T-cell (primary cell): ENCODE results near the gene LGR5. TPM values are rescaled to one million over a fixed set of nuclear protein-coding genes. Genes with fewer than 3 reads are reported as not detected.
"Not testable (repeated sequence)": the region's sequence is repeated elsewhere in the genome, so short reads cannot be mapped to it uniquely, and the experiment has no call there.

Experiments
- ATAC-seq, 4 experiments: fragments of 200-7000 bp in 3 of 4; fragments of 150-1000 bp in 1 of 4; cut with Tn5 transposase; replicated peaks in 1 of 4; 1 replicate in 3 of 4; 2 replicates in 1 of 4; pipeline ENCODE4 v1.10.0; 2021; ENCODE audit warnings: moderate library complexity in 3 of 4, mild to moderate bottlenecking in 2 of 4, moderate number of reproducible peaks in 1 of 4
- CTCF ChIA-PET, 2 donors: fragments of 300-600 bp; sonication (Branson Sonifier 250); formaldehyde crosslinking; loops; one replicate each; lab custom pipeline; 2022; ENCODE audit warnings: antibody characterized with exemption in 2 of 2; lab: Charles Lee
- POLR2A ChIA-PET, 2 donors: fragments of 300-600 bp; sonication (Branson Sonifier 250); formaldehyde crosslinking; loops; one replicate each; lab custom pipeline; 2022; ENCODE audit warnings: antibody characterized with exemption in 2 of 2; lab: Charles Lee
- DNase-seq, 35 experiments: peaks; one replicate each; pipeline versions ENCODE4 v3.0.0 to v3.0.0-alpha.2; 2013 to 2023
- H3K27ac ChIP-seq: one replicate; pipeline ENCODE4 v1.5.1; 2013; ENCODE audit warnings: low read length
- H3K27me3 ChIP-seq, 2 experiments: replicated peaks in 1 of 2; 1 replicate in 1 of 2; 2 replicates in 1 of 2; pipeline versions ENCODE4 v1.6.1 to v1.7.0; 2013; ENCODE audit warnings: low read length in 1 of 2, mixed read lengths in 1 of 2; ENCODE audit not compliant: control insufficient read depth in 2 of 2, insufficient read depth in 2 of 2; ENCODE audit errors: extremely low read depth in 1 of 2
- H3K36me3 ChIP-seq, 2 donors: 1 replicate in 1 of 2; 2 replicates in 1 of 2; pipeline versions ENCODE4 v1.6.1 to v1.7.0; 2013; ENCODE audit warnings: low read length in 1 of 2; ENCODE audit not compliant: control insufficient read depth in 2 of 2, insufficient read depth in 1 of 2; ENCODE audit errors: extremely low read depth in 1 of 2
- H3K4me1 ChIP-seq, 2 experiments: 1 replicate in 1 of 2; 2 replicates in 1 of 2; pipeline versions ENCODE4 v1.6.1 to v1.7.0; 2013; ENCODE audit warnings: low read length in 2 of 2, mixed read lengths in 1 of 2; ENCODE audit not compliant: insufficient read depth in 2 of 2, control insufficient read depth in 1 of 2; ENCODE audit errors: extremely low read depth in 1 of 2
- H3K4me3 ChIP-seq, 2 donors: 1 replicate in 1 of 2; 2 replicates in 1 of 2; pipeline versions ENCODE4 v1.5.1 to v1.7.0; 2013; ENCODE audit warnings: mild to moderate bottlenecking in 2 of 2, low read length in 1 of 2, moderate library complexity in 1 of 2; ENCODE audit not compliant: control insufficient read depth in 1 of 2; ENCODE audit errors: extremely low read depth in 1 of 2
- H3K9me3 ChIP-seq: 2 replicates; pipeline ENCODE4 v1.7.0; 2013
- H3K27ac Mint-ChIP-seq, 2 donors: one replicate each; pipeline ENCODE4 v1.8.0; 2020 to 2021; ENCODE audit warnings: mild to moderate bottlenecking in 2 of 2, mixed read lengths in 2 of 2
- H3K27me3 Mint-ChIP-seq, 2 donors: one replicate each; pipeline ENCODE4 v1.8.0; 2021 to 2022; ENCODE audit warnings: mixed read lengths in 2 of 2
- H3K36me3 Mint-ChIP-seq: one replicate; pipeline ENCODE4 v1.8.0; 2021; ENCODE audit warnings: mixed read lengths
- H3K4me1 Mint-ChIP-seq, 3 donors: one replicate each; pipeline ENCODE4 v1.8.0; 2020 to 2022; ENCODE audit warnings: mixed read lengths in 3 of 3, mild to moderate bottlenecking in 1 of 3
- H3K4me3 Mint-ChIP-seq, 3 donors: one replicate each; pipeline ENCODE4 v1.8.0; 2020 to 2022; ENCODE audit warnings: mild to moderate bottlenecking in 3 of 3, mixed read lengths in 3 of 3, moderate library complexity in 3 of 3
- H3K9me3 Mint-ChIP-seq, 3 donors: one replicate each; pipeline ENCODE4 v1.8.0; 2020 to 2022; ENCODE audit warnings: mixed read lengths in 3 of 3
- WGBS: methylation state at CpG from one replicate; pipeline ENCODE4 v1.1.5; 2013; ENCODE audit warnings: missing lambda C conversion rate; ENCODE audit not compliant: insufficient coverage; 5-methylcytosine and 5-hydroxymethylcytosine counted together
- total RNA-seq, 35 experiments: library from RNA in 6 of 35; stranded (reverse) in 6 of 35; fragments of 120-200 nt in 1 of 35; gene quantifications; one replicate each; pipeline versions ENCODE4 v1.2.1 to v1.2.4 and lab custom pipeline; 2013 to 2026

The LGR5 gene
- total RNA-seq, 5 donors from 2014 or later (not counting 1 experiment from before 2014, with no cell fraction given) = 0.25 TPM; not detected in 4

- Mint-ChIP-seq H3K27me3 (peaks cover 13 to 14% of the 10 kb centered on the region in 2 donors), H3K4me1 (no peaks in the 10 kb centered on the region), H3K27ac (no peak overlapping the region), H3K36me3 (no peaks in the 10 kb centered on the region), H3K4me3 (no peak overlapping the region), H3K9me3 (no peaks in the 10 kb centered on the region)
- Histone ChIP-seq H3K27me3 (no peaks in the 10 kb centered on the region), H3K4me1 (no peaks in the 10 kb centered on the region), H3K36me3 (no peaks in the 10 kb centered on the region), H3K4me3 (no peak overlapping the region), H3K9me3 (no peaks in the 10 kb centered on the region), H3K27ac (no peak overlapping the region)
- DNase-seq = no peak
- ChIA-PET CTCF (no interaction called here), POLR2A (no interaction called here)
- WGBS = 80% methylated on average over 1 of the region's 3 CpGs
- no peak for ATAC-seq
Measured at GRCh38 chr12:71476513-71476912, 36.9 kb downstream of the LGR5 start.

DNA sequence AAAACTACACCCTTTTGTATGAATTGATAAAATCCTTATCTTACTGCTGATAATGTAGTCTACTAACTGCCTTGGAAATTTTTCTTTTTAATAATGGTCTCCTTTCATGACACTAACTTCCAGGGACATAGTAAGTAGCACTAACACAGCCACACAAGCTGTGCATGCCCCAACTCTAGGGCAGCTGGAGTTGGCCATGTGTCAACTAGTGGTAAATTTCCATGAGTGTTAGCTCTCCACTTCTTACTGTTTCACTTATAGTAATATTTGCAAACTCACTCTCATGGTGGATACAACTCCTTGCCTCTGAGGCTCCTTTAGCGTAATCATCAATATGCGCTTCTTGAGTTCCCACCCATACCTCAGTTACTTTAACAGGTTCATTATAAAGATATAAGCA is 38.0 kb downstream of the LGR5 start:
- ATAC-seq = no peak
- no peaks in the 10 kb centered on the region for H3K27me3 ChIP-seq
- POLR2A ChIA-PET = no interaction called here
- DNase-seq = no peak
- no peaks in the 10 kb centered on the region for H3K9me3 Mint-ChIP-seq
- H3K27ac ChIP-seq = no peak overlapping the region
- CTCF ChIA-PET = no interaction called here
- H3K36me3 Mint-ChIP-seq = no peaks in the 10 kb centered on the region
- H3K4me1 Mint-ChIP-seq = no peaks in the 10 kb centered on the region
- H3K4me3 ChIP-seq = no peak overlapping the region
- H3K27me3 Mint-ChIP-seq = peaks cover 13 to 14% of the 10 kb centered on the region in 2 donors
- H3K4me1 ChIP-seq = no peaks in the 10 kb centered on the region
- no peaks in the 10 kb centered on the region for H3K9me3 ChIP-seq
- H3K4me3 Mint-ChIP-seq = no peak overlapping the region
- H3K36me3 ChIP-seq = no peaks in the 10 kb centered on the region
- no peak overlapping the region for H3K27ac Mint-ChIP-seq
- no CpG with 5 or more reads among the region's 2 CpGs for WGBS

DNA sequence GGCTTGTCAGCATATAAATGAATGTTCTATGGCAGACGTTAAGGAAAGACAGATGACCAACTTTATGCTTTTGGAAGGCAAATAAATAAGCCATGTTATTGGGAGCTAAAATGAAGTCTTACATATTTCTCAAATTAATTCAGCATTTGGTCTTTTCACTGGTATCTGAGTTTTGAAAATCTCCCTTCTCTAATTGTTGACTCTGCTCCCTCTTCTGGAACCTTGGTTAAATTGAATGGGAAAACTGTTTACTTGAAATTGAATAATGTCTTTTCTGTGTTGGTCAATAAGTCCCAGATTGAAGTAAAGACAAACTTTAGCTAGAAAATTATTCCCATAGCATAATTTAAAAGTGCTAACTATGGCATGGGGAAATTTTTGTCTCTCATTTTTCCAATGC is 38.7 kb downstream of the LGR5 start:
- no peaks in the 10 kb centered on the region for H3K9me3 ChIP-seq
- Mint-ChIP-seq H3K4me1 (no peaks in the 10 kb centered on the region), H3K27ac (no peak overlapping the region), H3K27me3 (peaks cover 13% of the 10 kb centered on the region in 2 donors), H3K4me3 (no peak overlapping the region), H3K9me3 (no peaks in the 10 kb centered on the region), H3K36me3 (no peaks in the 10 kb centered on the region)
- POLR2A ChIA-PET = no interaction called here
- H3K27ac ChIP-seq = no peak overlapping the region
- DNase-seq (no peak), ATAC-seq (no peak)
- H3K4me3 ChIP-seq = no peak overlapping the region
- no peaks in the 10 kb centered on the region for H3K4me1 ChIP-seq
- WGBS = no CpG with 5 or more reads among the region's 1 CpG
- CTCF ChIA-PET = no interaction called here
- H3K36me3 ChIP-seq = no peaks in the 10 kb centered on the region
- H3K27me3 ChIP-seq = no peaks in the 10 kb centered on the region

DNA sequence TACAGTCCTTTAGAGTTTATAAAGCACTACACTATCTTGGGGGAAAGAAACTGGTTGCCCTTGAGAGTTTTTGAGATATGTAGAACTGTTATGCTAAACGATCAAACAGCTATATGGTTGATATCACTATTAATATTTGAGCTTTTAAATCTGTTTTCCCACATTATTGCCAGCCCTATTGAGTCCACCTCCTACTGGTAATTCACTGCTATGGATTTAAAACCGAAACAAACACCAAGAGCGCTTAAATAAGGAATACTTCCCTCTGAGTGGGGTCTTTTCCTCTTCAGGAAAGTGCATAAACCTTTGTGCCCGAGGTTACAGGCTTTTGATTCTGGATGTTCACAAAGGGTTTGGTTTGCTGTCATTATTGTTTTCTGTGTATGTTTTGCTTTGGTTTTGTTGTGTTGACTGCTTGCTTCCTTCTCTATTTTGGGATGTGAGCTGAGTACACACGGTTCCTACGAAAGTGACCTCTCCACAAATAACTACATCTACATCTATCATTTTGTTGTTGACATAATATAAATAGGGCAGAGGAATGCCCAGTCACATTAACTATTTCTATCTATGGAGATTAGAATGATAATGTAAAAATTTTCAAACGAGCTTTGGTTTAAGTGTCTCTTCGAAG is 44.8 kb downstream of the LGR5 start:
- H3K27ac ChIP-seq = no peak overlapping the region
- no peaks in the 10 kb centered on the region for H3K4me1 Mint-ChIP-seq
- H3K4me3 ChIP-seq = no peak overlapping the region
- peaks cover 3 to 9% of the 10 kb centered on the region in 2 donors for H3K27me3 Mint-ChIP-seq
- H3K36me3 ChIP-seq = no peaks in the 10 kb centered on the region
- no peaks in the 10 kb centered on the region for H3K9me3 Mint-ChIP-seq
- H3K9me3 ChIP-seq = no peaks in the 10 kb centered on the region
- ATAC-seq = no peak
- POLR2A ChIA-PET = interaction anchor here in 1 of 2 donors (0.6 kb wide), 2 partner anchors 9 to 1687 kb away, joined by 6 to 9 read pairs; no protein-coding TSS in a partner anchor
- peaks cover 0 to 2% of the 10 kb centered on the region in 2 experiments for H3K27me3 ChIP-seq
- WGBS = 100% methylated on average over 1 of the region's 8 CpGs
- no peak for DNase-seq
- H3K4me1 ChIP-seq = no peaks in the 10 kb centered on the region
- no peak overlapping the region for H3K4me3 Mint-ChIP-seq
- H3K27ac Mint-ChIP-seq = no peak overlapping the region
- CTCF ChIA-PET = no interaction called here
- H3K36me3 Mint-ChIP-seq = no peaks in the 10 kb centered on the region

GRCh38 chr12:71490844-71491243 is 51.2 kb downstream of the LGR5 start:
- H3K27me3 Mint-ChIP-seq, CTCF ChIA-PET, H3K27ac ChIP-seq, H3K27ac Mint-ChIP-seq, H3K4me1 ChIP-seq, H3K36me3 Mint-ChIP-seq, H3K4me3 Mint-ChIP-seq, ATAC-seq, H3K36me3 ChIP-seq, H3K4me3 ChIP-seq, H3K27me3 ChIP-seq, DNase-seq, H3K4me1 Mint-ChIP-seq, POLR2A ChIA-PET, H3K9me3 ChIP-seq: not testable (repeated sequence)
- peaks cover 0 to 11% (median 7%) of the 10 kb centered on the region in 3 donors for H3K9me3 Mint-ChIP-seq
- no CpG with 5 or more reads among the region's 2 CpGs for WGBS

- WGBS = no CpG with 5 or more reads among the region's 2 CpGs
- Mint-ChIP-seq H3K27ac (no peak overlapping the region), H3K4me3 (no peak overlapping the region), H3K4me1 (no peaks in the 10 kb centered on the region), H3K9me3 (peaks cover 0 to 12% (median 7%) of the 10 kb centered on the region in 3 donors), H3K27me3 (peaks cover 0 to 4% of the 10 kb centered on the region in 2 donors), H3K36me3 (no peaks in the 10 kb centered on the region)
- no peaks in the 10 kb centered on the region for H3K36me3 ChIP-seq
- no peak overlapping the region for H3K4me3 ChIP-seq
- DNase-seq = no peak
- ChIA-PET CTCF (no interaction called here), POLR2A (no interaction called here)
- peaks cover 0 to 8% of the 10 kb centered on the region in 2 experiments for H3K27me3 ChIP-seq
- no peak for ATAC-seq
- no peaks in the 10 kb centered on the region for H3K9me3 ChIP-seq
- H3K27ac ChIP-seq = no peak overlapping the region
- no peaks in the 10 kb centered on the region for H3K4me1 ChIP-seq
Measured at GRCh38 chr12:71492604-71493003, 53.0 kb downstream of the LGR5 start.
